Mesenchymal stem cell (in vitro differentiated cells and primary cell): Measurements from ENCODE around the gene TRIM3. TPM values are rescaled to one million over a fixed set of nuclear protein-coding genes. Genes with fewer than 3 reads are reported as not detected.
"Not testable (repeated sequence)": the region's sequence is repeated elsewhere in the genome, so short reads cannot be mapped to it uniquely, and the experiment has no call there.

Experiments
- DNase-seq: peaks from one replicate; pipeline ENCODE4 v3.0.0-alpha.2; 2013
- H2AFZ ChIP-seq: one replicate; pipeline ENCODE4 v1.6.1; 2013; ENCODE audit warnings: low read depth, mild to moderate bottlenecking, control low read depth, inconsistent platforms, low read length, moderate library complexity
- H2AK5ac ChIP-seq: 2 replicates; pipeline ENCODE4 v1.6.1; 2013; ENCODE audit warnings: low read length, moderate library complexity, mild to moderate bottlenecking, inconsistent platforms; ENCODE audit not compliant: severe bottlenecking
- H2BK120ac ChIP-seq: one replicate; pipeline ENCODE4 v1.6.1; 2013; ENCODE audit warnings: low read depth, mild to moderate bottlenecking, inconsistent platforms, low read length, moderate library complexity
- H2BK12ac ChIP-seq, 2 experiments: one replicate each; pipeline ENCODE4 v1.6.1; 2013; ENCODE audit warnings: inconsistent platforms in 2 of 2, low read length in 2 of 2, mild to moderate bottlenecking in 2 of 2, moderate library complexity in 2 of 2, control low read depth in 1 of 2
- H2BK15ac ChIP-seq: one replicate; pipeline ENCODE4 v1.6.1; 2013; ENCODE audit warnings: mild to moderate bottlenecking, low read depth, inconsistent platforms; ENCODE audit not compliant: poor library complexity, severe bottlenecking
- H2BK5ac ChIP-seq: 2 replicates; pipeline ENCODE4 v1.6.1; 2013; ENCODE audit warnings: low read depth, mild to moderate bottlenecking, low read length, control low read depth, inconsistent platforms; ENCODE audit not compliant: poor library complexity, severe bottlenecking
- H3K14ac ChIP-seq, 2 experiments: one replicate each; pipeline ENCODE4 v1.6.1; 2013; ENCODE audit warnings: inconsistent platforms in 2 of 2, low read length in 2 of 2, control low read depth in 1 of 2, mild to moderate bottlenecking in 1 of 2, moderate library complexity in 1 of 2
- H3K18ac ChIP-seq, 2 experiments: one replicate each; pipeline ENCODE4 v1.6.1; 2013; ENCODE audit warnings: inconsistent platforms in 2 of 2, low read length in 2 of 2, control low read depth in 1 of 2, low read depth in 1 of 2, mild to moderate bottlenecking in 1 of 2
- H3K23ac ChIP-seq, 2 experiments: one replicate each; pipeline ENCODE4 v1.6.1; 2013; ENCODE audit warnings: inconsistent platforms in 2 of 2, low read length in 2 of 2, mild to moderate bottlenecking in 2 of 2, moderate library complexity in 2 of 2, control low read depth in 1 of 2
- H3K27ac ChIP-seq: 2 replicates; pipeline ENCODE4 v1.5.1; 2013; ENCODE audit warnings: mild to moderate bottlenecking, moderate library complexity, low read length, control low read depth, inconsistent platforms; ENCODE audit not compliant: poor library complexity, severe bottlenecking
- H3K27me3 ChIP-seq, 2 experiments: 2 replicates each; pipeline versions ENCODE4 v1.6.1 to v1.7.0; 2013; ENCODE audit warnings: low read length in 2 of 2, mild to moderate bottlenecking in 2 of 2, moderate library complexity in 2 of 2, control low read depth in 1 of 2, inconsistent platforms in 1 of 2; ENCODE audit not compliant: control insufficient read depth in 1 of 2, insufficient read depth in 1 of 2
- H3K36me3 ChIP-seq, 2 experiments: 2 replicates each; pipeline versions ENCODE4 v1.6.1 to v1.7.0; 2013; ENCODE audit warnings: low read length in 2 of 2, control low read depth in 1 of 2, inconsistent platforms in 1 of 2, low read depth in 1 of 2, mild to moderate bottlenecking in 1 of 2; ENCODE audit not compliant: insufficient read depth in 2 of 2, control insufficient read depth in 1 of 2
- H3K4ac ChIP-seq, 2 experiments: one replicate each; pipeline ENCODE4 v1.6.1; 2013; ENCODE audit warnings: inconsistent platforms in 2 of 2, low read length in 2 of 2, mild to moderate bottlenecking in 2 of 2, moderate library complexity in 2 of 2, control low read depth in 1 of 2, low read depth in 1 of 2
- H3K4me1 ChIP-seq: 2 replicates; pipeline ENCODE4 v1.6.1; 2013; ENCODE audit warnings: low read depth, low read length, control low read depth; ENCODE audit not compliant: control insufficient read depth, insufficient read depth
- H3K4me2 ChIP-seq: 2 replicates; pipeline ENCODE4 v1.6.1; 2013; ENCODE audit warnings: low read length, mild to moderate bottlenecking, inconsistent platforms; ENCODE audit not compliant: poor library complexity, severe bottlenecking
- H3K4me3 ChIP-seq, 2 experiments: 2 replicates each; pipeline versions ENCODE4 v1.5.1 to v1.7.0; 2013; ENCODE audit warnings: low read length in 2 of 2, mild to moderate bottlenecking in 2 of 2, control low read depth in 1 of 2, low read depth in 1 of 2; ENCODE audit not compliant: insufficient read depth in 1 of 2
- H3K79me1 ChIP-seq: replicated peaks from 2 replicates; pipeline ENCODE4 v1.6.1; 2013; ENCODE audit warnings: mild to moderate bottlenecking, control low read depth, low read length, inconsistent platforms; ENCODE audit not compliant: poor library complexity, severe bottlenecking
- H3K9ac ChIP-seq: 2 replicates; pipeline ENCODE4 v1.7.0; 2013; ENCODE audit warnings: mild to moderate bottlenecking, low read length, moderate library complexity
- H3K9me3 ChIP-seq: 2 replicates; pipeline ENCODE4 v1.7.0; 2013; ENCODE audit warnings: mild to moderate bottlenecking, low read length; ENCODE audit not compliant: control insufficient read depth
- H4K8ac ChIP-seq: one replicate; pipeline ENCODE4 v1.6.1; 2013; ENCODE audit warnings: inconsistent platforms, mild to moderate bottlenecking, low read length, moderate library complexity
- H4K91ac ChIP-seq: one replicate; pipeline ENCODE4 v1.6.1; 2013; ENCODE audit warnings: mild to moderate bottlenecking, low read length, inconsistent platforms
- WGBS: methylation state at CpG from one replicate; pipeline ENCODE4 v1.1.7; 2013; ENCODE audit warnings: mixed read lengths; 5-methylcytosine and 5-hydroxymethylcytosine counted together
- polyA plus RNA-seq, 2 experiments: library from polyadenylated mRNA; stranded (reverse); fragments of 200-250 nt; gene quantifications; one replicate each; pipeline ENCODE4 v1.2.3, GENCODE V29; 2013

TRIM3 gene
- polyA plus RNA-seq (2013, experiment 1 of 2), result 16.3 TPM
- polyA plus RNA-seq (2013, experiment 2 of 2), result 14.9 TPM

DNA sequence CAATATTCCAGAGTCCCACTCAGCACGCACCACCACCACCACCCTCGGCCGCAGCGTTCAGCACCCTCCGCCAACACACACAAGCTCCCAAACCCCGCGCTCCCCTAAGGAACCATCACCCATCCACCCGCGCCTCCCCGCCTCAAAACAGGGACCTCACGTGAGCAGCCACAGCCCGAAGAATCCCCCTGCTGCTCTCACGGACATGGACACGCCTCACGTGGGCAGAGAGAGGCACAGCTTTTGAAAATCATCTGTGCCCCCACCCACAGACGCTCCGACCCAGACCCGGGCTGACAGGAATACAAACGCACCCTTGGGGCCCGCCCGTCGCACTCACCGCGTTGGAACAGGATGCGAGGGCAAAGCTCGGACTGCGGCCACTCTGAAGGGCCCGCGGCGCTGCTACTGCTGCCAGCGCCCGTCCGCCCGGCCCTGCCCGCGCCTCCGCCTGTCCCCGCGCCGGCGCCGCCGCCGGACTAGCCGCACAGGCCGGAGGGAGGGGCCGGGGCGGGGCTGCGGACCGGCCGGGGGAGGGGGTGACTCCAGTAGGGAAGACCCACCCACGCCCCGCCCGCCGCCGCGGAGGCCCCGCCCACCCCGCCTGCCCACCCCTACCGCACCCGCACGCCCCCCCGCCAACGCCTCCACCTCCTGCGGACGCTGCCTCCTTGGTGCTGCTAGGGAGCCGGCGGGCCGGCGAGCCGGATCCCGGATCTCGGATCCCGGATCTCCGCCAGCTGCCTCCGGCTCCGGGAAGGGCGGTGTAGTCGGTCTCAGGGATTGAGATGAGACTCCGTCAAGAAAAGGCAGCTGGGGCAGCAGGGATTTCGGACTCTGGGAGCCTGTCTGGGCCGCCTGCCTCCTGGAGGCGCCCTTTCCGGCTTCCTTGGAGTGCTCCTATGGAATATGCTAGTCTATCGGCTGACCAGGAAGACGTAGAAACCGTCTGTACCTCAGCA is at the start of gene TRIM3:
Gene TRIM3, minus strand, starts transcription at position 491 of the 962 bp plus-strand sequence. CDS start 8,246 bp downstream, outside the sequence.
- Histone ChIP-seq H3K4me2 (peak within 1 kb of the TSS; percentile 90), H3K14ac (peak within 1 kb of the TSS in 1 of 2 experiments; percentile 95), H2BK12ac (peak within 1 kb of the TSS in 1 of 2 experiments; percentile 55), H3K4me3 (peak within 1 kb of the TSS; percentile 76 to 89), H3K79me1 (peaks cover 26% of the 10 kb centered on the region), H3K9me3 (no peaks in the 10 kb centered on the region), H3K9ac (peak within 1 kb of the TSS; percentile 96), H2AK5ac (no peak within 1 kb of the TSS), H3K27ac (peak within 1 kb of the TSS; percentile 92), H4K91ac (peak within 1 kb of the TSS; percentile 70), H2BK15ac (peak within 1 kb of the TSS; percentile 6), H3K23ac (peak within 1 kb of the TSS in 1 of 2 experiments; percentile 92), H2BK5ac (no peak within 1 kb of the TSS), H3K4me1 (peaks cover 11% of the 10 kb centered on the region), H3K36me3 (peaks cover 30 to 31% of the 10 kb centered on the region in 2 experiments), H3K18ac (peak within 1 kb of the TSS; percentile 56 to 86), H4K8ac (peak within 1 kb of the TSS; percentile 53), H3K27me3 (no peaks in the 10 kb centered on the region), H2BK120ac (no peak within 1 kb of the TSS), H2AFZ (peak within 1 kb of the TSS; percentile 76), H3K4ac (peak within 1 kb of the TSS; percentile 43 to 92)
- peak; percentile 90 for DNase-seq
- under 1% methylated on average over 51 of the region's 87 CpGs for WGBS

DNA sequence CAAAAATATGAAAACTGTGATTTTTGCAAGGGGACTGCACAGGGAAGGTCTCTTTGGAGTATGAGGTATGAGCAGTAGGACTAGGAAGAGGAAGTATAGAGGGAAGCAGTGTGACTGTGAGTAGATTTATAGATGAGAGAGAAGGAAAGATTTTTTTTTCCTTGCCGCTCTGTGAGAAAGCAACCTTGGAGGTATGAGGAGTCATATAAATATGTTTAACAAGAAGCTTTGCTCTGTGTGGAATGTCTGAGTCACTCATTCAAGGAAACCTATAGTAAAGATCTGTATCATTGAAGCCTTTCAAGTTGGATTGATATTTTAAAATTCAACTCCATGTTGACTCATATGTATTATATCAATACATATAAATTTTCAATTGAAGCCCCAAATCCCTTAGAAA is 49.5 kb upstream of the TRIM3 start:
- H2AK5ac ChIP-seq, result no peak overlapping the region
- H2BK12ac ChIP-seq, result no peak overlapping the region
- H3K9me3 ChIP-seq, result no peaks in the 10 kb centered on the region
- no peaks in the 10 kb centered on the region for H3K4me1 ChIP-seq
- H2BK15ac ChIP-seq, result no peak overlapping the region
- H3K79me1 ChIP-seq, result no peaks in the 10 kb centered on the region
- no peak overlapping the region for H3K4ac ChIP-seq
- H3K23ac ChIP-seq, result no peak overlapping the region
- 0% methylated on average over 1 of the region's 1 CpG for WGBS
- peaks cover 6 to 42% of the 10 kb centered on the region in 2 experiments for H3K36me3 ChIP-seq
- no peak overlapping the region for H3K9ac ChIP-seq
- H4K8ac ChIP-seq, result no peak overlapping the region
- no peak overlapping the region for H2AFZ ChIP-seq
- no peak overlapping the region for H2BK5ac ChIP-seq
- no peak overlapping the region for H3K14ac ChIP-seq
- no peak overlapping the region for H3K4me3 ChIP-seq
- no peak overlapping the region for H3K18ac ChIP-seq
- peak; percentile 52 for DNase-seq
- no peak overlapping the region for H2BK120ac ChIP-seq
- H4K91ac ChIP-seq, result no peak overlapping the region
- no peak overlapping the region for H3K4me2 ChIP-seq
- H3K27me3 ChIP-seq, result no peaks in the 10 kb centered on the region
- no peak overlapping the region for H3K27ac ChIP-seq

DNA sequence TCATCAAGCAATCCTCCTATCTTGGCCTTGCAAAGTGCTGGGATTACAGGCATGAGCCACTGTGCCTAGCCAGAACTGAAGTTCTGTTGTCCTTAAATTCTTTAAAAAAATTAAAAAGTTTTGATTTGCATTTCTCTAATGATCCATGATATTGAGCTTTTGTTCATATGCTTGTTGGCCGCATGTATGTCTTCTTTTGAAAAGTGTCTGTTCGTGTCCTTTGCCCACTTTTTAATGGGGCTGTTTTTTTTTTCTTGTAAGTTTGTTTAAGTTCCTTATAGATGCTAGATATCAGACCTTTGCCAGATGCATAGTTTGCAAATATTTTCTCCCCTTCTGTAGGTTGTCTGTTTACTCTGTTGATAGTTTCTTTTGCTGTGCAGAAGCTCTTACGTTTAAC is 48.2 kb upstream of the TRIM3 start:
- peaks cover 5 to 51% of the 10 kb centered on the region in 2 experiments for H3K36me3 ChIP-seq
- not testable (repeated sequence) for H3K18ac ChIP-seq, H2AFZ ChIP-seq, H3K23ac ChIP-seq, H2BK120ac ChIP-seq, H3K9ac ChIP-seq, H4K91ac ChIP-seq, H2BK5ac ChIP-seq, H3K14ac ChIP-seq, H3K4me3 ChIP-seq, H2BK15ac ChIP-seq, H3K4ac ChIP-seq, H3K79me1 ChIP-seq, H3K4me1 ChIP-seq, H4K8ac ChIP-seq, H2BK12ac ChIP-seq, DNase-seq, H2AK5ac ChIP-seq, H3K27me3 ChIP-seq, H3K9me3 ChIP-seq, H3K4me2 ChIP-seq, H3K27ac ChIP-seq
- 94% methylated on average over 3 of the region's 3 CpGs for WGBS

DNA sequence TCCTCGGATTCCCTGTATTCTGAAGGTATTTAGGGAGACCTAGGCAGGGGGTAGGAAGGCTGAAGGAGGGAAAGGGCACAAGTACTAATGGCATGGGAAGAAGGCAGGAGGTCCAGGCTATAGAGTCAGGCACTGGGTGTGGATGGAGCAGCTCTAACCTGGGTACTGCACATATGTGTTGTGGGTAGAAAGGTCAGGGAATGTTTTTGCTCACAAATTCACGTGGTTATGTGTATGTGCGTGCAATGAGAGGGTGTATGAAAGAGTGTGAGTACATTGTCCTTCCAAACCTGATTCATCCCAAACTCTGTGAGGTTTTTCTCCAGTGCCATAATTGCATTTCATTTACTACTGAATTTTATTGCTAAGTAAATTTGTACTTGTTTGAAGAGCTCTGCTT is 46.5 kb upstream of the TRIM3 start:
- no peak overlapping the region for H3K4me2 ChIP-seq
- no peak overlapping the region for H4K8ac ChIP-seq
- H2BK12ac ChIP-seq, result no peak overlapping the region
- no peaks in the 10 kb centered on the region for H3K4me1 ChIP-seq
- no peak overlapping the region for H3K4ac ChIP-seq
- H3K27ac ChIP-seq, result no peak overlapping the region
- H3K23ac ChIP-seq, result no peak overlapping the region
- no peak overlapping the region for H3K4me3 ChIP-seq
- no peak overlapping the region for H4K91ac ChIP-seq
- no peak overlapping the region for H3K14ac ChIP-seq
- H3K9me3 ChIP-seq, result no peaks in the 10 kb centered on the region
- no peak overlapping the region for H2BK15ac ChIP-seq
- H3K9ac ChIP-seq, result no peak overlapping the region
- H3K79me1 ChIP-seq, result no peaks in the 10 kb centered on the region
- H2BK5ac ChIP-seq, result no peak overlapping the region
- 92% methylated on average over 3 of the region's 3 CpGs for WGBS
- no peak overlapping the region for H2BK120ac ChIP-seq
- no peak overlapping the region for H2AFZ ChIP-seq
- no peaks in the 10 kb centered on the region for H3K27me3 ChIP-seq
- no peak overlapping the region for H2AK5ac ChIP-seq
- DNase-seq, result no peak
- H3K36me3 ChIP-seq, result peaks cover 5 to 61% of the 10 kb centered on the region in 2 experiments
- H3K18ac ChIP-seq, result no peak overlapping the region
